ENCODE data around the gene APOA1.

Gene APOA1

GRCh38 chr11:116837231-116838091, at the start of gene APOA1:
Gene APOA1 (minus strand): TSS chr11:116837622. CDS start chr11:116837387, 235 bp downstream.
- FAIRE-seq: no peak

GRCh38 chr11:116885951-116886655, 48.7 kb upstream of the APOA1 start:
- peak; percentile 62 for FAIRE-seq

GRCh38 chr11:116882386-116882785, 45.0 kb upstream of the APOA1 start:
- FAIRE-seq: no peak

- no peak for FAIRE-seq
Observed at GRCh38 chr11:116881143-116881542, 43.7 kb upstream of the APOA1 start.

GRCh38 chr11:116879800-116880625, 42.6 kb upstream of the APOA1 start:
- peak; percentile 97 for FAIRE-seq

GRCh38 chr11:116876656-116877055, 39.2 kb upstream of the APOA1 start:
- no peak for FAIRE-seq

GRCh38 chr11:116875194-116875593, 37.8 kb upstream of the APOA1 start:
- no peak for FAIRE-seq

- FAIRE-seq: no peak
Observed at GRCh38 chr11:116874251-116874650, 36.8 kb upstream of the APOA1 start.

GRCh38 chr11:116873381-116873780, 36.0 kb upstream of the APOA1 start:
- no peak for FAIRE-seq

GRCh38 chr11:116871248-116871647, 33.8 kb upstream of the APOA1 start:
- no peak for FAIRE-seq

GRCh38 chr11:116870054-116870453, 32.6 kb upstream of the APOA1 start:
- FAIRE-seq: no peak

GRCh38 chr11:116869610-116870009, 32.2 kb upstream of the APOA1 start:
- no peak for FAIRE-seq

GRCh38 chr11:116868066-116868465, 30.6 kb upstream of the APOA1 start:
- no peak for FAIRE-seq

GRCh38 chr11:116867619-116868018, 30.2 kb upstream of the APOA1 start:
- no peak for FAIRE-seq

GRCh38 chr11:116866804-116867455, 29.5 kb upstream of the APOA1 start:
- FAIRE-seq: no peak

- no peak for FAIRE-seq
Observed at GRCh38 chr11:116865696-116866095, 28.3 kb upstream of the APOA1 start.

GRCh38 chr11:116864531-116864930, 27.1 kb upstream of the APOA1 start:
- FAIRE-seq: no peak

GRCh38 chr11:116862951-116863350, 25.5 kb upstream of the APOA1 start:
- no peak for FAIRE-seq

- no peak for FAIRE-seq
Observed at GRCh38 chr11:116862185-116862584, 24.8 kb upstream of the APOA1 start.

- no peak for FAIRE-seq
Observed at GRCh38 chr11:116861539-116861938, 24.1 kb upstream of the APOA1 start.

GRCh38 chr11:116860303-116860702, 22.9 kb upstream of the APOA1 start:
- FAIRE-seq: no peak

GRCh38 chr11:116859175-116859574, 21.8 kb upstream of the APOA1 start:
- no peak for FAIRE-seq

GRCh38 chr11:116857936-116858335, 20.5 kb upstream of the APOA1 start:
- no peak for FAIRE-seq
